GM12891 (cell line): ENCODE data around the gene MCHR1.
A peak's percentile ranks its signal among the peaks of the same experiment; 100 is the strongest.

Source experiments
- DNase-seq: peaks from one replicate; pipeline ENCODE4 v3.0.0; 2011; ENCODE audit warnings: low spot score; ENCODE audit not compliant: insufficient read length
- FAIRE-seq: peaks from 2 replicates; lab custom pipeline; 2011; peaks lifted over from hg19 to GRCh38; lab: Jason Lieb, UNC
- PAX5 ChIP-seq: IDR thresholded peaks from 2 replicates; pipeline ENCODE4 v1.6.1; 2011; ENCODE audit warnings: low read length, moderate library complexity, mild to moderate bottlenecking; ENCODE audit not compliant: insufficient read depth, severe bottlenecking
- POLR2A ChIP-seq: IDR thresholded peaks from 2 replicates; pipeline ENCODE4 v1.6.1; 2011; ENCODE audit warnings: low read depth, low read length, control low read depth
- POLR2AphosphoS5 ChIP-seq: IDR thresholded peaks from 2 replicates; pipeline ENCODE4 v1.6.1; 2011; ENCODE audit warnings: low read depth, low read length, control low read depth
- POU2F2 ChIP-seq: IDR thresholded peaks from 2 replicates; pipeline ENCODE4 v1.6.1; 2011; ENCODE audit warnings: low read depth, mild to moderate bottlenecking, control low read depth, low read length, moderate library complexity
- SPI1 ChIP-seq: IDR thresholded peaks from 2 replicates; pipeline ENCODE4 v1.6.1; 2011; ENCODE audit warnings: low read depth, low read length, control low read depth
- TAF1 ChIP-seq: IDR thresholded peaks from 2 replicates; pipeline ENCODE4 v1.6.1; 2011; ENCODE audit warnings: low read depth, low read length, control low read depth

Gene MCHR1

DNA sequence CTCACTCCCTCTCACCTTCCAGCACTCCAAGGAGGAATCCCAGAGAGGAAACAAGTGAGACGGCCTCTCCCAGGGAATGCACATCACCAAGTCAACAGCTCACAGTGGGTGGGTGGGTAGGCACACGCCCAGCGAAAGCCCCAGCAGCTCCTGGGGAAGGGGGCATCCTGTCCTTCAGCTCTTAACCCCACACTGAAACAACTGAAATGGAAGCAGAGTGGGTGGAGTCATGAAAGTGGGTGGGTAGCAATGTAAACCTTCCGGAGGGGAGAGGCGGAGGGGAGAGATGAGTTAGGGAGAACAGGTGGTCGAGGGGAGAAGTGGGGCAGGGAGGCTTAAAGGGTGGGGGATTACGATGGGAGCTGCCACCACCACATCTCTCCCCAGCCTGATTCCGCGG, 5.4 kb downstream of the MCHR1 start:
- DNase-seq, result no peak

DNA sequence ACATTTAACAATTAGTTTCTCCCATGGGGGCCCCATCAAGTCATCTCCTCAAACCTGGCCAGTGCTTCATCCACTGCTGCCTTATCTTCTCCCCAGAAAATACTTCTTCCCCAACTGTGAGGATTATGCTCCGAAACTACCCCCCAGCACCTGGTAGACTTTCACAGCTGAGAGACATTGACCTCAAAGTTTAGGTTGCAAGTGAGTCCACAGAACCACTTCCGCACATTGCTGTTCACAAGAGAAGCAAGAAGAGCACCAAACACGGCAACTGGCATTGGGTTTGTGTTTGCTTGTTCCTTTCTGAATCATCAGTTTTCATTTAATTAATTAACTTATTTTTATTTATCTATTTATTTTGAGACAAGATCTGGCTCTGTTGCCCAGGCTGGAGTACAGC, 6.1 kb downstream of the MCHR1 start:
- TF ChIP-seq PAX5 (no peak), SPI1 (peak; percentile 67)
- FAIRE-seq, result peak; percentile 57
- DNase-seq, result no peak

More for the DNA sequence above, 5.4 kb downstream of the MCHR1 start:
- no peak for FAIRE-seq
- TF ChIP-seq TAF1 (no peak), PAX5 (no peak), SPI1 (no peak), POLR2AphosphoS5 (no peak), POLR2A (no peak), POU2F2 (no peak)

DNA sequence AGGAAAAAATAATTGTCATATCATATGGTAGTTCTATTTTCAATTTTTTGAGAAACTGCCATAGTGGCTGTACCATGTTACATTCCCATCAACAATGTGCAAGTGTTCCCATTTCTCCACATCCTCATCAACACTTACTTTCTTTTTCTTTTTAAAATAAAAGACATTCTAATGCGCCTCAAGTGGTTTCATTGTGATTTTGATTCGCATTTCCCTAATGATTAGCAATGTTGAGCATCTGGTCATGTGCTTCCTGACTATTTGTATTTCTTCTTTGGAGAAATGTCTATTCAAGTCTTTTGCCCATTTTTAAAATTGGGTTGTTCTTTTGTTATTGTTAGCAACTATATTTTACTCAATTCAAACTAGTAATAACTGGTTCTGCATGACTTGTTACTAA, 8.4 kb downstream of the MCHR1 start:
- TF ChIP-seq POLR2A, result no peak
- FAIRE-seq, result no peak
- DNase-seq, result no peak

DNA sequence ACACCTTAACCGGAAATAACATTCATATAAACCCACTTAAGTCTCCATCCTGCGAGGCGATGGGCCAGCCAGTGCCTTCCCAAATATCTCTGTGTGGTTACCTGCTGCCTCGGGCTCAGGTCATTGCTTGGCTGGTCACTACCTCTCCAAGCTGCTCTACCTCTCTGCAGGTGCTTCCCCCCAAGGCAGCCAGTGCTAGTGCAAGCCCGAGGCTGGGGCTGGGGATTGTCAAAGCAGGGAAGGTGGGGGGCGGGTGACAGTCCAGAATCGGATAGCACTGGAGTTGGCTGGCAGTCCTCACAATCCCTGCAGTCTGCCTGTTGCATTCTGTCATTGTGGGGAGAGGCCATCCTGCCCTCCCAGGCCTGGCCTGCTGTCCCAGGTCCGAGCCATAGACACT, 11.1 kb downstream of the MCHR1 start:
- no peak for FAIRE-seq
- no peak for TF ChIP-seq PAX5
- no peak for TF ChIP-seq POLR2AphosphoS5
- TF ChIP-seq SPI1, result no peak
- no peak for TF ChIP-seq POLR2A
- TF ChIP-seq POU2F2, result no peak
- TF ChIP-seq TAF1, result no peak
- no peak for DNase-seq

DNA sequence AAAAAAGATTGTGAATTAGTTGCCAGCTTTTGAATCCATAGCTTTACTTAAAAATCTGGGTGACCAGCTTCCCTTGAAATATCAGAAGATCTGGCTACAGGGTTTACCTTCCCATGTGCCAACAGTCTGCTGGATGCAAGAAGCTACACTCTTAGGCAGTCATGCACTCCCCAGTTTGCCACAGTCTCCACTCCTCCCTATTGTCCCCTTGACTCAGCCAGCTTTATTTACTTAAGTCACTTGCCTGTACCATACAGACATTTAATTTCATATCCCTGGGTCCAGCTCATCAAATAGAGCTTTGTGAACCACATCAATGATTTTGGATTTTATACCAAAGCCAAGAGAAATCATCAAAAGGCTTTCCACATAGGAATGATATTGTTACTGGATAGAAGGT, 12.2 kb downstream of the MCHR1 start:
- no peak for DNase-seq
- TF ChIP-seq POU2F2 (no peak), TAF1 (no peak), POLR2AphosphoS5 (no peak), POLR2A (no peak), SPI1 (no peak), PAX5 (no peak)
- no peak for FAIRE-seq

DNA sequence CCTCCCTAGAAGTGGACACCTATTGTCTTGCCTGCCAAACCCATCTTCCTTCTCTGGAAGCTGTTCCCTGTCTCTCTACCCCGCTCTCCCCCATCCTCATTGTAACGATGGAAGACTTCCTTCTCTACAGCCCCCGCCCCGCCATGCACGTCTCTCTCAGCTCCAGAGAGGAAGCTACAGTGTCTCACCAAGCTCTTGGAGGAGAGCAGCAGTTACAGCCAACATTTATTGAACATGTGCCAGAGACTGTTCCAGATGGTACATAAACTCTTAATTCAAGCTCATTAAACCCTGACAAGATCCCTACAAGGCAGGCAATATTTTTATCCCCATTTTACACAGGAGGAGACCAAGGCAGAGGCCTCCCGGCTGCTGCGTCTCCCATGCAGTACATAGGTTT, 15.1 kb downstream of the MCHR1 start:
- no peak for FAIRE-seq
- TF ChIP-seq SPI1, result no peak
- no peak for TF ChIP-seq POLR2AphosphoS5
- no peak for TF ChIP-seq TAF1
- TF ChIP-seq POLR2A, result no peak
- no peak for TF ChIP-seq POU2F2
- no peak for TF ChIP-seq PAX5
- DNase-seq, result no peak

DNA sequence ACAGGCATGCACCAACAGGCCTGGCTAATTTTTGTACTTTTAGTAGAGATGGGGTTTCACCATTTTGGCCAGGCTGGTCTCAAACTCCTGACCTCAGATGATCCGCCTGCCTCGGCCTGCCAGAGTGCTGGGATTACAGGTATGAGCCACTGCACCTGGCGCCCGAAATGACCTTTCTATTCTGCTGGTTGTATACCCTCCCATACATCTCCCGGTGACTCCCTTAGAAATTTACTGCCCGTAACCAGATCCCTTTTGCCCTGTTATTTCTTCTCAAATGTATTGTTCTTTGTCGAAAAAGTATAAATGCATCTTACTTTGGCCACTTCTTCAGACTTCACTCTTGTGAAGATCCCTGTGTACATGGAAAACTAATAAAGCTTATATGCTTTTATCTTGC, 22.0 kb downstream of the MCHR1 start:
- TF ChIP-seq POU2F2 (no peak), POLR2AphosphoS5 (no peak), SPI1 (no peak), POLR2A (no peak)
- no peak for DNase-seq
- no peak for FAIRE-seq

DNA sequence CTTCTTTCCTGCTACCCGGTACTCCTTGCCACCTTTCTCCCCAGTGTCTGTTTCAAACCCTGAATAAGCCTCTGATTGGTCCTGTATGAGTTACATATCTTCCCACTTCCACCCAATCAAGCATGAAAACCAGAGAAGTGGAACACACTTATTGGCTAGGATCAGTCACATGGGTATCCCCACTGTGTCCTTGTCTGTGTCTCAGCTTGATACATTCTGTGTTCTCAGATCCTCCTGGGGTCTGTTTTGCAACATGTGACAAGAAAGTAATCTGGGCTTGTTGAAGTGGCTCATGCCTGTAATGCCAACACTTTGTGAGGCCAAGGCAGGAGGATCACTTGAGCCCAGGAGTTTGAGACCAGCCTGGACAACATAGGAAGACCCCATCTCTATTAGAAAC, 23.9 kb downstream of the MCHR1 start:
- DNase-seq (no peak), FAIRE-seq (peak; percentile 82)
- TF ChIP-seq TAF1, result no peak
- 0 out of 2 replicates have a peak, but pooled peaks have one; percentile 3 for TF ChIP-seq SPI1

DNA sequence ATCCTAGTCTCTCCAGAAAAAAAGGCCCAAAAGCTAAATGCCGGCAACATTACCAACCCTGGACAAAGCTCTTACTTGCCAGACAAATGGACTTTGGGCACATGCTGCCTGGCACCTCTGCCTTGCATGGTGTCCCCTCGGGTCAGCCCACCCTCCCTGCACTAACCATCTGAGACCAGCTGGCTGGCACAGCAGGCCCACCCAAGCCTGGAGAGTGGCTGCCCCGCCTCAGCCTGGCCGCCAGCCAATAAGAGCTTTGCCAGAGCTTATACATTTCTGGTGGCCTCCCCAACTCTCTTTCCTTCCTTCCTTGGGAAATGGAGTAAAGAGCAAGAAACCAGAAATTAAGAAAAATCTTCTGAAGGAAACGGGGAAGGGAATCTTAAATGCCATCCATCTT, 24.5 kb downstream of the MCHR1 start:
- DNase-seq, result no peak
- TF ChIP-seq SPI1, result no peak
- no peak for TF ChIP-seq POLR2AphosphoS5
- TF ChIP-seq POLR2A, result no peak
- TF ChIP-seq TAF1, result no peak
- TF ChIP-seq POU2F2, result no peak
- TF ChIP-seq PAX5, result no peak
- no peak for FAIRE-seq

DNA sequence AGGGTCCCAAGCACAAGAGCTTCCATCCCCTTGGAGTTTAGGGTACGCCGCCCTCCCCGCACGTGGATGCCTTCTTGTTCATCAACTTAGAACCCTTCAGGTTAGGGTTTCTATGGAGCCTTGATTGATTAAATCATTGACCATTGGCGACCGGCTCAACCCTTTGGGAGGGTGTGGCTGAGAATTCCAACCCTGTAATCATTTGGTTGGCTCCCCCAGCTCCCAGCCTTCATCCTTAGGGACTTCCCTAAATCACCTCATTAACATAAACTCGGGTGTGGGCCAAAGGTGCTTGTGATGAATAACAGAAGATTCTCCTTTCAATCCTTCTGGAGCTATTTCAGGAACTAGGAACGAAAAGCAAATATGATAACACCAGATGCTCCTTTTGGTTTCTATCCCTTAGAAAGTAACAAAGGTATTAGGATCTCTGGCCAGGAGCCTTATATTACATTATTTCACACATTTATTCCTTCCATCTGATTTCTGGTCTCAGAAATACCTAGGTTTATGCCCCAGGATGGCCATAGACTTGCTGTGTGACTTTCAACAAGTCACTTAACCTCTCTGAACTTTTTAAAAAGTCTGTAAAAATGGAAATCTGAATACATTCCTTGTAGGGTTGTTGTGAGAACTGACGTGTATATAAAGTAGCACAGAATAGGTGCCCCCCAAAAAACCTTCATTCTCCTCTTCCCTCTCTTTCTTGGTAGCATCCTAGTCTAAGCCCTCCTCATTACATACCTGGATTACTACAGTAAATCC, 26.8 kb downstream of the MCHR1 start:
- FAIRE-seq (no peak), DNase-seq (no peak)

More for the DNA sequence above, 26.8 kb downstream of the MCHR1 start:
- TF ChIP-seq POLR2AphosphoS5 (no peak), POLR2A (no peak), TAF1 (no peak), SPI1 (no peak), PAX5 (no peak), POU2F2 (no peak)
